Activated naive CD4-positive, alpha-beta T cell treated with anti-CD3 and anti-CD28 coated beads, Interleukin-2, amount 50 U/mL, for 72 hours (primary cell): ENCODE data around the gene IAH1. TPM values are rescaled to one million over a fixed set of nuclear protein-coding genes. Genes with fewer than 3 reads are reported as not detected.

Experiments
- total RNA-seq, 2 donors: library from RNA; stranded (reverse); gene quantifications; one replicate each; pipeline ENCODE4 v1.2.3, GENCODE V29; 2022

IAH1 gene
- total RNA-seq, 2 donors from 2014 or later, result 65.8 TPM

Other genes with a start within 250 kb of the IAH1 start
- 100 to 1,000 TPM; 101 to 173 TPM for gene ITGB1BP1, start 51.0 kb upstream of the IAH1 start, total RNA-seq
- 10 to 100 TPM; 55.8 to 63.3 TPM for gene CPSF3, start 50.9 kb upstream of the IAH1 start, total RNA-seq
- 10 to 100 TPM; 14.4 to 36.5 TPM for gene ADAM17, start 81.3 kb downstream of the IAH1 start, total RNA-seq
- gene YWHAQ, start 156.4 kb downstream of the IAH1 start, total RNA-seq, result 100 to 1,000 TPM; 225 to 256 TPM